Measurements from ENCODE around the gene PARD6G. TPM values are rescaled to one million over a fixed set of nuclear protein-coding genes. Genes with fewer than 3 reads are reported as not detected.

The PARD6G gene
- total RNA-seq, 6 experiments from 2014 or later: 0.34 to 0.66 (median 0.50) TPM

DNA sequence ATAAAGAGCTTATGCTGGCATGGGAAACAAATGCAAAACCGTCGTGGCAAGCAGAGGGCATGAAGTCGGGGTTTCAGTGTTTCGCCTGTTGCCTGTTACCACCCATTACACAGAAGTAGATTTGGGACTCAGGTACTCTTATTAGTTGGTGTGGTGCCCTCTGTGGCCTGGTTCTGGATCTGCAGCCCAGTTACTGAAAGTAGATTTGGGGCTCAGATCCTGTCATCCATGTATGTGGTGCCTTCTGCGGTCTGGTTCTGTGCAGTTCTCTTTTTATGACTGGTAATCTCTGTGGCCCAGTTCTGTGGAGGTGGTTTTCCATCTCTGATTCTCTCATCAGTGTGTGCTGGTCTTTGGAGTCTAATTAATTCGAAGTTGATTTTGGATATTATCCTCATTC is 93.0 kb downstream of the PARD6G start:
- Mint-ChIP-seq H3K9me3 (no peaks in the 10 kb centered on the region), H3K27me3 (ENCODE audit: insufficient read depth) (no peaks in the 10 kb centered on the region), H3K4me1 (ENCODE audit: low read depth) (peaks cover 17% of the 10 kb centered on the region), H3K27ac (no peak overlapping the region), H3K4me3 (no peak overlapping the region), H3K36me3 (ENCODE audit: low read depth) (peaks cover 10% of the 10 kb centered on the region)
- TF ChIP-seq, protein P1, sequence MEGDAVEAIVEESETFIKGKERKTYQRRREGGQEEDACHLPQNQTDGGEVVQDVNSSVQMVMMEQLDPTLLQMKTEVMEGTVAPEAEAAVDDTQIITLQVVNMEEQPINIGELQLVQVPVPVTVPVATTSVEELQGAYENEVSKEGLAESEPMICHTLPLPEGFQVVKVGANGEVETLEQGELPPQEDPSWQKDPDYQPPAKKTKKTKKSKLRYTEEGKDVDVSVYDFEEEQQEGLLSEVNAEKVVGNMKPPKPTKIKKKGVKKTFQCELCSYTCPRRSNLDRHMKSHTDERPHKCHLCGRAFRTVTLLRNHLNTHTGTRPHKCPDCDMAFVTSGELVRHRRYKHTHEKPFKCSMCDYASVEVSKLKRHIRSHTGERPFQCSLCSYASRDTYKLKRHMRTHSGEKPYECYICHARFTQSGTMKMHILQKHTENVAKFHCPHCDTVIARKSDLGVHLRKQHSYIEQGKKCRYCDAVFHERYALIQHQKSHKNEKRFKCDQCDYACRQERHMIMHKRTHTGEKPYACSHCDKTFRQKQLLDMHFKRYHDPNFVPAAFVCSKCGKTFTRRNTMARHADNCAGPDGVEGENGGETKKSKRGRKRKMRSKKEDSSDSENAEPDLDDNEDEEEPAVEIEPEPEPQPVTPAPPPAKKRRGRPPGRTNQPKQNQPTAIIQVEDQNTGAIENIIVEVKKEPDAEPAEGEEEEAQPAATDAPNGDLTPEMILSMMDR (IDR thresholded peaks at IDR 0.05): peak; percentile 73
- no peak for DNase-seq

GRCh38 chr18:80149667-80150066 is 97.6 kb downstream of the PARD6G start:
- Mint-ChIP-seq H3K36me3 (ENCODE audit: low read depth) (peaks cover 10% of the 10 kb centered on the region), H3K27ac (no peak overlapping the region), H3K4me3 (peak overlapping the region; percentile 95; the same call in 1 of the 2 replicates), H3K4me1 (ENCODE audit: low read depth) (peaks cover 49% of the 10 kb centered on the region), H3K27me3 (ENCODE audit: insufficient read depth) (no peaks in the 10 kb centered on the region; the same call in 1 of the 2 replicates), H3K9me3 (no peaks in the 10 kb centered on the region)
- DNase-seq: no peak
- TF ChIP-seq, protein P1 (IDR thresholded peaks at IDR 0.05): no peak

DNA sequence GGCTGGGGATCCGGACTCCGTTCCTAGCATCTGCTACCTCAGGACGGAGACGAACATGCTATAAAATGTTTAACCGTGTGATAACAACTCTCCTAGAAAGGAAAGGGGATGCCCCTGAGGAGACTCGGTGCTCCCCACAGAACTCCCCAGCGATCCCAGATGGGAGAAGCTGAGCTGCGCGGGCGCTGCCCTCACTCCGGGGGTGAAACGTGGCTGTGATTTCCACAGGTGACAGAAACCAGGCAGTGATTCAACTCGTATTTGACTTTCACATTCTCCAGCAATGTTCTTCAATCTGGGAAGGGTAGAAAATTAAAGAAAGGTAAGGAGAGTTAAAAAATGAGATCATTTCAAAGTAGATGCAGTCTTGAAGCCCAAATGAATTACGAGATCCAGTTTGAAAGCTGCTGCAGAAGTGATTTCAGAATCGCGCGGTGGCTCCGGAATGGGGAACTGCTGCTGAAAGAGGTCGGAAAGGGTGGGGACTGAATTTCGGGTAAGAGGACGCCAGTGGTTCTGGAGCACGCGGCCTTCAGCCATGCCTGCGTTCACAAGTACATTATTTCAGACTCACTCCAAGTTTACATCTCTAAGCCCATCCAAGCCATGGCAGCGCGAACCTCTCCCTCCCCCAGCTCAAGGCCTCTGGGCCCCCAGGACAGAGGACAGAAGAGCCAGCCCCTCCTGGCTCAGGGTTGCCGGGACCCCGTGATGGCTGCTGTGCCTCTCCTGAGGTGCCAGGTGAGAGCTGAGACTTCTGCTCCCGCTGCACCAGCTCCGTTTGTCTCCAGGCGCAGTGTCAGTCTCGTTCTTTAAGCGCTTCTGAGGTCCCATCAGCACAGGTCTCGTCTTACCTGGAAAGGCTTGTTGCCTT is 98.8 kb downstream of the PARD6G start:
- H3K27ac Mint-ChIP-seq: peak overlapping the region; percentile 83
- peaks cover 13% of the 10 kb centered on the region for H3K36me3 Mint-ChIP-seq (ENCODE audit: low read depth)
- TF ChIP-seq, protein P1 (IDR thresholded peaks at IDR 0.05): no peak
- H3K4me3 Mint-ChIP-seq: peak overlapping the region; percentile 95
- H3K27me3 Mint-ChIP-seq (ENCODE audit: insufficient read depth): no peaks in the 10 kb centered on the region; the same call in 1 of the 2 replicates
- H3K4me1 Mint-ChIP-seq (ENCODE audit: low read depth): peaks cover 60% of the 10 kb centered on the region
- DNase-seq: peak; percentile 17
- no peaks in the 10 kb centered on the region for H3K9me3 Mint-ChIP-seq

DNA sequence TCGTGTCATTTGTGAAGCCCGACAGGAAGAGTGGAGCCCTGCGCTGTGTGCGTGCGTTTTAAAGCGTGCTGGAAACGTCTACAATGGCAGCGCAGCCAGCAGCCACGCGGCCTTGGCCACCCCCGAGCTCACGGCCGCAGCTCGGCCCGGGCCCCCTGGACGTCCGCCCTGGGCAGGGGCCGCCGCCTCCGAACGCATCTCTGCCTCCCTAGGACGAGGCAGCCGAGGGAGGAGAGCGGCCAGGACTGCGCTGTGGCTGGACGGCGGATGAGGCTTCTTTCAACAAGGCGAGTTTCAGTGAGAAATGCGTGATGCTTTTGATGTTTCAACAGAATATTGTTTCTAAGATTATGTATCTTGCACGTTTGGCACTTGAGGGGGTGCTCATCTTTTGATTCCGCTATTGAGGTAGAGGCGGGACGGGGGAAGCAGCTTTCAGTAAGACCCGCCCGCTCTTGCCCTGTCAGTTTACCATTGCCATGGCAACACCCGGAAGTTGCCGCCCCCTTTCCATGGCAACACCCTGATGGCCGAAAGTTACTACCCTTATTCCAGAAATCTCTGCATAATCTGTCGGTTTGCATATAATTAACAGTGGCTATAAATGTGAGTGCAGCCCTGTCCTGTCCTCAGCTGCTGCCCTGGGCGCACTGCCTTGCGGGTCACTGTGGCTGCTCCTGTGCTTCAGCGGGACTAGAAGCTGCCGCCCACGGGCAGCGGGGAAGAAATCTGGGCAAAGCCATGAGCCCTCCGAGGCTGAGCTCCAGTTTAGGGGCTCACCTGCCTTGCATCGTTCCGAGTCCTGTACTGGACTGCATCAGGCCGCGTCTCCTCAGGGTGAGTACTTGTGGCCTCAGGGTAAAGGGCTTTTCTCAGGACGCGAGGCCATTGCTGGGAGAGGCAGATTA is 99.6 kb downstream of the PARD6G start:
- DNase-seq: peak; percentile 88
- H3K4me1 Mint-ChIP-seq (ENCODE audit: low read depth): peaks cover 69% of the 10 kb centered on the region
- peaks cover 13% of the 10 kb centered on the region for H3K36me3 Mint-ChIP-seq (ENCODE audit: low read depth)
- H3K27ac Mint-ChIP-seq: peak overlapping the region; percentile 83
- H3K4me3 Mint-ChIP-seq: peak overlapping the region; percentile 95
- no peaks in the 10 kb centered on the region; the same call in 1 of the 2 replicates for H3K27me3 Mint-ChIP-seq (ENCODE audit: insufficient read depth)
- TF ChIP-seq, protein P1 (IDR thresholded peaks at IDR 0.05): no peak
- H3K9me3 Mint-ChIP-seq: no peaks in the 10 kb centered on the region

- Mint-ChIP-seq H3K27me3 (ENCODE audit: insufficient read depth) (no peaks in the 10 kb centered on the region; the same call in 1 of the 2 replicates), H3K4me1 (ENCODE audit: low read depth) (peaks cover 73% of the 10 kb centered on the region), H3K9me3 (no peaks in the 10 kb centered on the region), H3K4me3 (peak overlapping the region; percentile 95), H3K27ac (peak overlapping the region; percentile 83), H3K36me3 (ENCODE audit: low read depth) (peaks cover 13% of the 10 kb centered on the region)
- no peak for DNase-seq
- TF ChIP-seq, protein P1 (IDR thresholded peaks at IDR 0.05): no peak
These were observed 100.3 kb downstream of the PARD6G start for GRCh38 chr18:80147037-80147417.
